ENCODE measurements around the gene SLC35G3. TPM values are rescaled to one million over a fixed set of nuclear protein-coding genes. Genes with fewer than 3 reads are reported as not detected.
"Not testable (repeated sequence)": the region's sequence is repeated elsewhere in the genome, so short reads cannot be mapped to it uniquely, and the experiment has no call there.

SLC35G3 gene
- total RNA-seq, 1 donor from 2014 or later = not detected

- no peak for DNase-seq (ENCODE audit: low read depth)
These were observed 29.5 kb downstream of the SLC35G3 start for GRCh38 chr17:35164716-35165115.

GRCh38 chr17:35163886-35164285 is 30.3 kb downstream of the SLC35G3 start:
- no peak for DNase-seq (ENCODE audit: low read depth)

- DNase-seq (ENCODE audit: low read depth) = no peak
These were observed 31.4 kb downstream of the SLC35G3 start for GRCh38 chr17:35162755-35163154.

- DNase-seq (ENCODE audit: low read depth) = no peak
These were observed 32.9 kb downstream of the SLC35G3 start for GRCh38 chr17:35161281-35161761.

- DNase-seq (ENCODE audit: low read depth) = no peak
These were observed 33.6 kb downstream of the SLC35G3 start for GRCh38 chr17:35160354-35161201.

GRCh38 chr17:35159940-35160339 is 34.3 kb downstream of the SLC35G3 start:
- DNase-seq (ENCODE audit: low read depth) = no peak

GRCh38 chr17:35155246-35155645 is 38.9 kb downstream of the SLC35G3 start:
- no peak for DNase-seq (ENCODE audit: low read depth)

GRCh38 chr17:35154196-35155165 is 39.7 kb downstream of the SLC35G3 start:
- DNase-seq (ENCODE audit: low read depth) = no peak

GRCh38 chr17:35152421-35153140 is 41.6 kb downstream of the SLC35G3 start:
- DNase-seq (ENCODE audit: low read depth) = no peak

- DNase-seq (ENCODE audit: low read depth) = not testable (repeated sequence)
These were observed 43.1 kb downstream of the SLC35G3 start for GRCh38 chr17:35151080-35151479.

GRCh38 chr17:35149941-35150340 is 44.3 kb downstream of the SLC35G3 start:
- no peak for DNase-seq (ENCODE audit: low read depth)

- no peak for DNase-seq (ENCODE audit: low read depth)
These were observed 46.0 kb downstream of the SLC35G3 start for GRCh38 chr17:35148144-35148543.

- no peak for DNase-seq (ENCODE audit: low read depth)
These were observed 46.8 kb downstream of the SLC35G3 start, which contains the start of gene UNC45B for GRCh38 chr17:35147375-35147905. TSS of gene UNC45B (plus strand) at chr17:35147817. CDS start at chr17:35148264, 447 bp downstream.

- no peak for DNase-seq (ENCODE audit: low read depth)
These were observed 47.9 kb downstream of the SLC35G3 start for GRCh38 chr17:35146214-35146833.

- DNase-seq (ENCODE audit: low read depth) = no peak
These were observed 49.4 kb downstream of the SLC35G3 start for GRCh38 chr17:35144840-35145239.

Other genes starting within 250 kb of the SLC35G3 start
- gene CCT6B, start 232.9 kb downstream of the SLC35G3 start, total RNA-seq = 0.85 and 1.4 TPM in 2 replicates
- 9.6 and 16.6 TPM in 2 replicates for gene ZNF830, start 232.9 kb downstream of the SLC35G3 start, total RNA-seq
- 24.3 and 40.8 TPM in 2 replicates for gene LIG3, start 213.9 kb downstream of the SLC35G3 start, total RNA-seq
- 6.8 and 20.7 TPM in 2 replicates for gene RFFL, start 130.7 kb downstream of the SLC35G3 start, total RNA-seq
- gene RAD51D, start 74.5 kb downstream of the SLC35G3 start, total RNA-seq = 7.8 and 8.8 TPM in 2 replicates
- gene FNDC8, start 72.8 kb downstream of the SLC35G3 start, total RNA-seq = not detected in 2 replicates
- 18.2 and 28.8 TPM in 2 replicates for gene NLE1, start 52.1 kb downstream of the SLC35G3 start, total RNA-seq
- gene UNC45B, start 46.6 kb downstream of the SLC35G3 start, total RNA-seq = not detected in 2 replicates
- 67.4 and 82.7 TPM in 2 replicates for gene SLFN5, start 48.7 kb upstream of the SLC35G3 start, total RNA-seq
- gene SLFN11, start 179.2 kb upstream of the SLC35G3 start, total RNA-seq = 6.0 and 8.2 TPM in 2 replicates
- gene SLFN12, start 238.1 kb upstream of the SLC35G3 start, total RNA-seq = 22.1 and 67.0 TPM in 2 replicates

Measured in renal cortical epithelial cell (primary cell).